NT2/D1 (cell line): ENCODE data around the gene GRIN3B.

Experiments used
- SUZ12 ChIP-seq: IDR thresholded peaks from 2 replicates; pipeline ENCODE4 v1.6.1; 2011; ENCODE audit not compliant: insufficient read length, insufficient read depth; ENCODE audit errors: extremely low read depth
- ZNF274 ChIP-seq: IDR thresholded peaks from 2 replicates; pipeline ENCODE4 v1.6.1; 2011; ENCODE audit warnings: mild to moderate bottlenecking, low read depth, low read length

GRCh38 chr19:988081-988480, 12.1 kb upstream of the GRIN3B start:
- TF ChIP-seq ZNF274 = no peak
- no peak for TF ChIP-seq SUZ12
